ENCODE data around the gene ELP2. TPM values are rescaled to one million over a fixed set of nuclear protein-coding genes. Genes with fewer than 3 reads are reported as not detected.

ELP2 gene
- total RNA-seq, 1 experiment from 2014 or later: 137 TPM

GRCh38 chr18:36152781-36153180 is 23.1 kb downstream of the ELP2 start:
- Histone ChIP-seq H3K18ac (ENCODE audit: insufficient read length, low read depth, low read length) (no peak overlapping the region), H3K79me1 (ENCODE audit: insufficient read depth, low read depth, low read length, poor library complexity, severe bottlenecking) (no peaks in the 10 kb centered on the region), H3T11ph (ENCODE audit: low read length) (no peak overlapping the region), H4K5ac (ENCODE audit: insufficient read length, low read depth, low read length) (no peak overlapping the region), H3K27me3 (ENCODE audit: insufficient read depth, low read length) (no peaks in the 10 kb centered on the region), H2BK120ac (ENCODE audit: low read depth, low read length, poor library complexity, severe bottlenecking) (no peak overlapping the region), H3K4me1 (ENCODE audit: insufficient read depth, low read length) (no peaks in the 10 kb centered on the region), H3K56ac (ENCODE audit: insufficient read length, low read depth, low read length) (no peak overlapping the region), H3K9ac (ENCODE audit: extremely low read depth, insufficient read length, low read length) (no peak overlapping the region), H3K27ac (ENCODE audit: insufficient read length, low read depth, low read length) (no peak overlapping the region), H3K79me2 (ENCODE audit: insufficient read depth, low read length) (no peaks in the 10 kb centered on the region), H3K23ac (ENCODE audit: insufficient read length, low read depth, low read length) (no peak overlapping the region), H2BK5ac (ENCODE audit: insufficient read length, low read length) (no peak overlapping the region), H2BK12ac (ENCODE audit: insufficient read length, low read depth, low read length) (no peak overlapping the region), H2BK15ac (ENCODE audit: low read depth, low read length) (no peak overlapping the region), H3K14ac (ENCODE audit: insufficient read depth, low read length) (no peak overlapping the region), H4K91ac (ENCODE audit: insufficient read length, low read depth, low read length) (no peak overlapping the region), H3K4me2 (ENCODE audit: insufficient read depth, insufficient read length, low read length) (no peak overlapping the region), H2AFZ (ENCODE audit: low read length) (no peak overlapping the region), H4K8ac (replicated peaks; ENCODE audit: insufficient read length, low read depth, low read length) (no peak overlapping the region), H3K4ac (ENCODE audit: low read depth, low read length) (no peak overlapping the region), H3K9me3 (ENCODE audit: control insufficient read depth, low read depth, low read length) (no peaks in the 10 kb centered on the region), H3K23me2 (ENCODE audit: insufficient read length, low read depth, low read length, poor library complexity, severe bottlenecking) (no peaks in the 10 kb centered on the region), H2BK20ac (ENCODE audit: low read depth, low read length, poor library complexity, severe bottlenecking) (no peak overlapping the region), H2AK5ac (ENCODE audit: insufficient read length, low read length) (no peak overlapping the region), H4K20me1 (ENCODE audit: control insufficient read depth, insufficient read depth, insufficient read length) (no peaks in the 10 kb centered on the region)
- Mint-ChIP-seq H3K4me1 (no peaks in the 10 kb centered on the region), H3K9me3 (no peaks in the 10 kb centered on the region), H3K27ac (peak overlapping the region in 1 of 3 experiments; percentile 65; a peak in 2 of 7 replicates), H3K27me3 (ENCODE audit: low read depth) (no peaks in the 10 kb centered on the region), H3K36me3 (ENCODE audit: insufficient read depth in 1 of 3, low read depth in 3 of 3) (peaks cover 46 to 88% (median 87%) of the 10 kb centered on the region in 3 experiments; a peak in 6 of 7 replicates), H3K4me3 (no peak overlapping the region)
- WGBS (ENCODE audit: extremely low coverage, insufficient read length, low lambda C conversion rate): no CpG with 5 or more reads among the region's 1 CpG
- no peak for TF ChIP-seq CTCF (conservative IDR thresholded peaks at IDR 0.05)
- DNase-seq: no peak
